ENCODE measurements around the gene L1CAM. TPM values are rescaled to one million over a fixed set of nuclear protein-coding genes. Genes with fewer than 3 reads are reported as not detected.

L1CAM gene
- total and polyA plus RNA-seq, 2 donors (not counting 1 experiment from before 2014, with no cell fraction given), result 9.4 to 19.9 TPM

GRCh38 chrX:153821066-153821465 is 64.9 kb downstream of the L1CAM start:
- ChIA-PET POLR2A (no interaction called here), CTCF (no interaction called here)
- peaks cover 4 to 19% of the 10 kb centered on the region in 2 donors for H3K4me1 ChIP-seq (ENCODE audit: control insufficient read depth in 2 of 2, insufficient read depth in 2 of 2, low read length in 2 of 2)
- no peak overlapping the region for H3K4me2 ChIP-seq (replicated peaks; ENCODE audit: low read depth, low read length, poor library complexity, severe bottlenecking)
- no peak overlapping the region for H3K9ac ChIP-seq (ENCODE audit: low read length)
- no peaks in the 10 kb centered on the region for H3K9me3 ChIP-seq (ENCODE audit: control extremely low read depth in 1 of 3, control insufficient read depth in 2 of 3, insufficient read depth in 1 of 3, low read length in 2 of 3)
- intact Hi-C loops (cut with micrococcal nuclease), result no loop called here
- no peak overlapping the region for H3K4me3 ChIP-seq (ENCODE audit: control extremely low read depth in 1 of 5, extremely low read depth in 1 of 5, insufficient read depth in 1 of 5, low read depth in 2 of 5, low read length in 4 of 5)
- Mint-ChIP-seq H3K4me1 (peaks cover 10% of the 10 kb centered on the region), H3K27me3 (peaks cover 22% of the 10 kb centered on the region), H3K9me3 (ENCODE audit: insufficient read depth) (no peaks in the 10 kb centered on the region), H3K27ac (no peak overlapping the region), H3K4me3 (no peak overlapping the region)
- H3K36me3 ChIP-seq (replicated peaks in 1 of 2; ENCODE audit: control extremely low read depth in 1 of 2, control insufficient read depth in 1 of 2, extremely low read depth in 1 of 2, insufficient read depth in 2 of 2, low read length in 1 of 2), result no peaks in the 10 kb centered on the region
- ATAC-seq (ENCODE audit: low read depth), result no peak
- no peaks in the 10 kb centered on the region for H4K20me1 ChIP-seq (ENCODE audit: control insufficient read depth, insufficient read depth, low read length, poor library complexity, severe bottlenecking)
- WGBS (ENCODE audit: insufficient coverage), result no CpG with 5 or more reads among the region's 9 CpGs
- no peaks in the 10 kb centered on the region for H3K79me2 ChIP-seq (ENCODE audit: control insufficient read depth, insufficient read depth, low read length)
- H3K27me3 ChIP-seq (replicated peaks in 1 of 4; ENCODE audit: control extremely low read depth in 1 of 4, control insufficient read depth in 3 of 4, insufficient read depth in 4 of 4, low read length in 3 of 4), result peaks cover 0 to 38% (median 8%) of the 10 kb centered on the region in 4 experiments
- DNase-seq, result no peak
- H3K27ac ChIP-seq (ENCODE audit: low read length in 2 of 2), result no peak overlapping the region
- TF ChIP-seq, protein P1, sequence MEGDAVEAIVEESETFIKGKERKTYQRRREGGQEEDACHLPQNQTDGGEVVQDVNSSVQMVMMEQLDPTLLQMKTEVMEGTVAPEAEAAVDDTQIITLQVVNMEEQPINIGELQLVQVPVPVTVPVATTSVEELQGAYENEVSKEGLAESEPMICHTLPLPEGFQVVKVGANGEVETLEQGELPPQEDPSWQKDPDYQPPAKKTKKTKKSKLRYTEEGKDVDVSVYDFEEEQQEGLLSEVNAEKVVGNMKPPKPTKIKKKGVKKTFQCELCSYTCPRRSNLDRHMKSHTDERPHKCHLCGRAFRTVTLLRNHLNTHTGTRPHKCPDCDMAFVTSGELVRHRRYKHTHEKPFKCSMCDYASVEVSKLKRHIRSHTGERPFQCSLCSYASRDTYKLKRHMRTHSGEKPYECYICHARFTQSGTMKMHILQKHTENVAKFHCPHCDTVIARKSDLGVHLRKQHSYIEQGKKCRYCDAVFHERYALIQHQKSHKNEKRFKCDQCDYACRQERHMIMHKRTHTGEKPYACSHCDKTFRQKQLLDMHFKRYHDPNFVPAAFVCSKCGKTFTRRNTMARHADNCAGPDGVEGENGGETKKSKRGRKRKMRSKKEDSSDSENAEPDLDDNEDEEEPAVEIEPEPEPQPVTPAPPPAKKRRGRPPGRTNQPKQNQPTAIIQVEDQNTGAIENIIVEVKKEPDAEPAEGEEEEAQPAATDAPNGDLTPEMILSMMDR (IDR thresholded peaks at IDR 0.05), result no peak
- no peak for TF ChIP-seq EZH2 (IDR thresholded peaks at IDR 0.05; ENCODE audit: borderline replicate concordance, insufficient read depth, low read depth, low read length, poor library complexity, severe bottlenecking)
- no peak overlapping the region for H2AFZ ChIP-seq (ENCODE audit: insufficient read depth, low read depth, low read length, poor library complexity, severe bottlenecking)

GRCh38 chrX:153820601-153821000 is 65.4 kb downstream of the L1CAM start:
- intact Hi-C loops (cut with micrococcal nuclease), result no loop called here
- peaks cover 4 to 19% of the 10 kb centered on the region in 2 donors for H3K4me1 ChIP-seq (ENCODE audit: control insufficient read depth in 2 of 2, insufficient read depth in 2 of 2, low read length in 2 of 2)
- no peak overlapping the region for H3K4me2 ChIP-seq (replicated peaks; ENCODE audit: low read depth, low read length, poor library complexity, severe bottlenecking)
- no peaks in the 10 kb centered on the region for H4K20me1 ChIP-seq (ENCODE audit: control insufficient read depth, insufficient read depth, low read length, poor library complexity, severe bottlenecking)
- no peak overlapping the region for H3K4me3 Mint-ChIP-seq
- ATAC-seq (ENCODE audit: low read depth), result no peak
- H3K9ac ChIP-seq (ENCODE audit: low read length), result no peak overlapping the region
- peaks cover 22% of the 10 kb centered on the region for H3K27me3 Mint-ChIP-seq
- no peak for TF ChIP-seq EZH2 (IDR thresholded peaks at IDR 0.05; ENCODE audit: borderline replicate concordance, insufficient read depth, low read depth, low read length, poor library complexity, severe bottlenecking)
- TF ChIP-seq, protein P1 (IDR thresholded peaks at IDR 0.05), result no peak
- H2AFZ ChIP-seq (ENCODE audit: insufficient read depth, low read depth, low read length, poor library complexity, severe bottlenecking), result no peak overlapping the region
- no peak overlapping the region for H3K27ac Mint-ChIP-seq
- ChIA-PET POLR2A (no interaction called here), CTCF (no interaction called here)
- H3K4me3 ChIP-seq (ENCODE audit: control extremely low read depth in 1 of 5, extremely low read depth in 1 of 5, insufficient read depth in 1 of 5, low read depth in 2 of 5, low read length in 4 of 5), result no peak overlapping the region
- H3K79me2 ChIP-seq (ENCODE audit: control insufficient read depth, insufficient read depth, low read length), result no peaks in the 10 kb centered on the region
- no peak overlapping the region for H3K27ac ChIP-seq (ENCODE audit: low read length in 2 of 2)
- no peaks in the 10 kb centered on the region for H3K9me3 ChIP-seq (ENCODE audit: control extremely low read depth in 1 of 3, control insufficient read depth in 2 of 3, insufficient read depth in 1 of 3, low read length in 2 of 3)
- DNase-seq, result no peak
- no peaks in the 10 kb centered on the region for H3K9me3 Mint-ChIP-seq (ENCODE audit: insufficient read depth)
- no peaks in the 10 kb centered on the region for H3K36me3 ChIP-seq (replicated peaks in 1 of 2; ENCODE audit: control extremely low read depth in 1 of 2, control insufficient read depth in 1 of 2, extremely low read depth in 1 of 2, insufficient read depth in 2 of 2, low read length in 1 of 2)
- peaks cover 0 to 38% (median 7%) of the 10 kb centered on the region in 4 experiments for H3K27me3 ChIP-seq (replicated peaks in 1 of 4; ENCODE audit: control extremely low read depth in 1 of 4, control insufficient read depth in 3 of 4, insufficient read depth in 4 of 4, low read length in 3 of 4)
- peaks cover 10% of the 10 kb centered on the region for H3K4me1 Mint-ChIP-seq
- WGBS (ENCODE audit: insufficient coverage), result 0% methylated on average over 1 of the region's 7 CpGs
